ENCODE results near the gene HMCES. TPM values are rescaled to one million over a fixed set of nuclear protein-coding genes. Genes with fewer than 3 reads are reported as not detected.
"Not testable (repeated sequence)": the region's sequence is repeated elsewhere in the genome, so short reads cannot be mapped to it uniquely, and the experiment has no call there.

Gene HMCES
- total RNA-seq, 5 donors from 2014 or later (not counting 1 experiment from before 2014, with no cell fraction given) = 55.2 to 60.7 (median 57.6) TPM

DNA sequence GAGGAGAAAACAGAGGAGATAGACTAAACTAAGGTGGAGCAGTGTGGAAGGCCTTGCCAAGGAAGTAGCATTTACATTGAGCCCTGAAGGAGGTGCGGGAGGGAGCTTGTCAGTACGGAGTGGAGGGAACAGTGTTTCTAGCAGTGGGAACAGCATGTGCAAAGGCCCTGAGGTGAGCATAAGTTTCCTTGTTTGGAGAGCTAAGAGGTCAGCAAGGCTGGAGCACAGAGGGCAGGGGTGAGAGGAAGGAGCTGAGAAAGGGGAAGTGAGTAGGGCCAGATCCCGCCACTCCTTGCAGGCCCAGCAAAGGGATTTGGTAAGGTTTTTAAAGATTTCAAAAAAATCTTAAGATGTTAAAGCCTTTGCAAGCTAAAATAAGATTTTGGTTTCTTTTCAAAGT, 70.1 kb downstream of the HMCES start:
- Histone ChIP-seq H3K9me3 (no peaks in the 10 kb centered on the region), H3K27me3 (replicated peaks in 1 of 2; ENCODE audit: control insufficient read depth in 2 of 2, extremely low read depth in 1 of 2, insufficient read depth in 2 of 2, low read length in 1 of 2) (peaks cover 0 to 31% of the 10 kb centered on the region in 2 experiments), H3K36me3 (ENCODE audit: control insufficient read depth in 2 of 2, extremely low read depth in 1 of 2, insufficient read depth in 1 of 2, low read length in 1 of 2) (no peaks in the 10 kb centered on the region), H3K4me3 (ENCODE audit: control insufficient read depth in 1 of 2, extremely low read depth in 1 of 2, low read length in 1 of 2) (no peak overlapping the region), H3K4me1 (ENCODE audit: control insufficient read depth in 1 of 2, extremely low read depth in 1 of 2, insufficient read depth in 2 of 2, low read length in 2 of 2) (peaks cover 0 to 9% of the 10 kb centered on the region in 2 experiments), H3K27ac (ENCODE audit: low read length) (no peak overlapping the region)
- CTCF ChIA-PET = no interaction called here
- H3K27ac Mint-ChIP-seq = no peak overlapping the region
- peaks cover under 1 to 4% (median 2%) of the 10 kb centered on the region in 3 donors for H3K4me1 Mint-ChIP-seq
- DNase-seq (no peak), ATAC-seq (replicated peaks in 1 of 4) (no peak)
- 96% methylated on average over 3 of the region's 3 CpGs for WGBS (ENCODE audit: insufficient coverage)
- H3K36me3 Mint-ChIP-seq = no peaks in the 10 kb centered on the region
- no peak overlapping the region for H3K4me3 Mint-ChIP-seq
- no peaks in the 10 kb centered on the region for H3K9me3 Mint-ChIP-seq
- H3K27me3 Mint-ChIP-seq = peaks cover 4 to 17% of the 10 kb centered on the region in 2 donors
- POLR2A ChIA-PET = interaction anchor here in 1 of 2 donors (0.5 kb wide), 1 partner anchor 14 kb away, joined by 3 read pairs; no protein-coding TSS in a partner anchor

DNA sequence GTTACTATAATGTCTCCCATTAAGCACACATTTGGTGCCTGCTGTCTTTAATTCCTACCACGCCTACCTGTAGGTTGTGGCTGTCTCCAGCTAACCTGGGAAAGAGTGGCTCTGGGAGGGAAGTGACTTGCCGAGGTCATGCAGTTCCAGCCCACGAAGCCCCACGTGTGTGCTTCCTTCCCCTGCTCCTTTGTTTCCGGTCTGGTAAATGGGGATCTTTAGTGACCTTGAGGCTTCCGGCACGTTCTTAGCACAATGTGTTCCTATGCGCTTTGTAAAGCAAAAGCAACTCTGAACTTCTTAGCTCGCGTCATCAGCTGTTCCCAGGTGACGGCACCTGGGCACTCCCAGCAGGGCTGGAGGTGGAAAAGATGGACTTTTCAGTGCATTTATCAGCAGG, 70.5 kb downstream of the HMCES start:
- H3K27ac Mint-ChIP-seq; H3K4me3 ChIP-seq (ENCODE audit: control insufficient read depth in 1 of 2, extremely low read depth in 1 of 2, low read length in 1 of 2); H3K36me3 Mint-ChIP-seq; ATAC-seq (replicated peaks in 1 of 4); H3K4me1 Mint-ChIP-seq; H3K36me3 ChIP-seq (ENCODE audit: control insufficient read depth in 2 of 2, extremely low read depth in 1 of 2, insufficient read depth in 1 of 2, low read length in 1 of 2); H3K9me3 Mint-ChIP-seq; H3K9me3 ChIP-seq; CTCF ChIA-PET; H3K4me3 Mint-ChIP-seq; H3K4me1 ChIP-seq (ENCODE audit: control insufficient read depth in 1 of 2, extremely low read depth in 1 of 2, insufficient read depth in 2 of 2, low read length in 2 of 2); POLR2A ChIA-PET; DNase-seq; H3K27ac ChIP-seq (ENCODE audit: low read length): not testable (repeated sequence)
- peaks cover 4 to 17% of the 10 kb centered on the region in 2 donors for H3K27me3 Mint-ChIP-seq
- peaks cover 0 to 26% of the 10 kb centered on the region in 2 experiments for H3K27me3 ChIP-seq (replicated peaks in 1 of 2; ENCODE audit: control insufficient read depth in 2 of 2, extremely low read depth in 1 of 2, insufficient read depth in 2 of 2, low read length in 1 of 2)
- no CpG with 5 or more reads among the region's 11 CpGs for WGBS (ENCODE audit: insufficient coverage)

DNA sequence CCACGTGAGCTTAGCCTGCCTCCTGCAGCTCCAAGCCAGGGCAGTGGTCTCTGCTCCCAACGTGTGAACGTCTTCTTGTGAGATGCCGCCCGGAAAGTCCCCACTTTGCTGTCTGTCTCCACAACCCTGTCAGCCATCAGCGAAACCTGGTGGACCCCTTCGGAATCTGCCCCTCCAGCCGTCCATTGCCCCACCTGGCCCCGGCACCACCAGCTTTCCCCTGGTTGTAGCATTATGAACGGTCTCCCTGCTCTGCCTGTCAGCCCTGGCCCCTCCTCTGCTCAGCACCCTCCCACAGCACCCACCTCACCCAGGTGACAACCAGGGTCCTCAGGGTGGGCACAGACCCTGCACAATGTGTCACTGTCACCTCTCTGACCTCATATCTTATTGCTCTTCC, 71.1 kb downstream of the HMCES start:
- H3K4me1 Mint-ChIP-seq = peaks cover 0 to 4% (median 2%) of the 10 kb centered on the region in 3 donors
- no peak overlapping the region for H3K4me3 Mint-ChIP-seq
- H3K27me3 ChIP-seq (replicated peaks in 1 of 2; ENCODE audit: control insufficient read depth in 2 of 2, extremely low read depth in 1 of 2, insufficient read depth in 2 of 2, low read length in 1 of 2) = peaks cover 0 to 20% of the 10 kb centered on the region in 2 experiments
- WGBS (ENCODE audit: insufficient coverage) = 90% methylated on average over 10 of the region's 10 CpGs
- CTCF ChIA-PET = no interaction called here
- no peak overlapping the region for H3K27ac ChIP-seq (ENCODE audit: low read length)
- no peaks in the 10 kb centered on the region for H3K36me3 Mint-ChIP-seq
- no peak for ATAC-seq (replicated peaks in 1 of 4)
- peaks cover 2 to 13% of the 10 kb centered on the region in 2 donors for H3K27me3 Mint-ChIP-seq
- no peak overlapping the region for H3K27ac Mint-ChIP-seq
- no peak for DNase-seq
- no peaks in the 10 kb centered on the region for H3K9me3 ChIP-seq
- POLR2A ChIA-PET = no interaction called here
- H3K4me1 ChIP-seq (ENCODE audit: control insufficient read depth in 1 of 2, extremely low read depth in 1 of 2, insufficient read depth in 2 of 2, low read length in 2 of 2) = no peaks in the 10 kb centered on the region
- H3K36me3 ChIP-seq (ENCODE audit: control insufficient read depth in 2 of 2, extremely low read depth in 1 of 2, insufficient read depth in 1 of 2, low read length in 1 of 2) = no peaks in the 10 kb centered on the region
- H3K9me3 Mint-ChIP-seq = no peaks in the 10 kb centered on the region
- H3K4me3 ChIP-seq (ENCODE audit: control insufficient read depth in 1 of 2, extremely low read depth in 1 of 2, low read length in 1 of 2) = no peak overlapping the region

DNA sequence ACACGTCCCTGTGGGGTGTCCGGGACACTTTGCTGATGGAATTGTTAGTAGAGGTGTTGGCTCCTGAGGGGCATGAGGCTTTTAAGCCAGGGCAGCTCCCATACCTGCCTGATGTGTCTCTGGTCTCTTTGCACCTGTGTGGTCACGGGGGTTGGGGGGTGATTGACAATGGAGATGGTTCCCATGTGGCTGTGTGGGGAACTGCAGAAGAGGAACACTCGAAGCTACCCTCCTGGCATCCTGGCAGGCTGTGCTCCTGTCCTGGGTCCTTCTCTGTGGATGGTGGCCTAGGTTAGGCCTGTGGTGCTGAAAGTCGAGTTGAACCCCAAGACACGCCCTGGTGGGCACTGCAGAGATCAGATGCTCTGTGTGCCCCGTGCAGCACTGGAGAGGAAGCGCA, 73.4 kb downstream of the HMCES start:
- no peak overlapping the region for H3K4me3 Mint-ChIP-seq

DNA sequence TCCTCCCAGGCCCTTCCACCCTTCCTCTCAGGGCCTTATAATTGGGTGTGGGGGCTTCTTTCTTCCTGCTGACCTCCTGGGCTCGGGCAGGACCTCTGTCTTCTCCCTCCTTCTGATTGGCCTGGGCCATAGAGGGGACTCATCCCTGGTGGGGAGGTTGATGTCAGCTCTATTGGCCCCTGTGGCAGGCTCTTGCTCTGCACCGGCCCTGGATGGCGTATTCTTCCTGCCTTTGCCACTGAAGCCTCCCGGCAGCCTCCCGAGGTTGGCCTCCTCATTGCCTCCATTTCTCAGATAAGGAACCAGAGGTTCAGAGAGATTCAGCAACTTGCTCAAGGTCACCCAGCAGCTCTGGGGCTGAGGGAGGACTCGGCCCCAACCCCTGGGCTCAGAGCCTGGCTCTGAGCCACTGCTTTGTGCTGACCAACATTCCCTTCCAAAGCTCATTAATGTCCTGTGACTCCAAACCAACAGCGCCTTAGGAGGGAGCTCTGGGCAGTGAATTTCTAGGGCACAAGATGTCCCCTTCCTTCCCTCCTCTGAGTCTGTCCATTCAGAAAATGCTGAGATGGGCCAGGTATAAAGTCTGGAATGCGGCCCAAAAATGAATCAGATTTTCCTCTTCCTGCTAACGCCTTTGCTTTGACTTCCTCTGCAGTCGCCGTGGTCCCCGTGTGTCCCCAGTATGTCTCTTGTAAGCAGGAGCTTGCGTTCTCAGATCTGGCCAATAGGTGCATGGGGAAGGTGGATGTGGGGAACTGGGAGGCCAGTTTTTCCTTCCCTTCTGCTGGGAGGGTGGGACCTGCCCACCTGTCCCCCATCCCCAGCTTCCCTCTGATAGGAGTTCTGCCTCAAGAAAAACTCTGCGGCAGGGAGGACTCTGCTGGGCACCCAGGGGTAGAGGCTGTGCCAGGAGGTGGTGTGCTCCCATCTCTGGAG, 74.2 kb downstream of the HMCES start:
- Mint-ChIP-seq H3K27ac (no peak overlapping the region), H3K27me3 (peaks cover 0 to 3% of the 10 kb centered on the region in 2 donors), H3K4me3 (no peak overlapping the region), H3K9me3 (no peaks in the 10 kb centered on the region), H3K36me3 (no peaks in the 10 kb centered on the region), H3K4me1 (no peaks in the 10 kb centered on the region)
- no peaks in the 10 kb centered on the region for H3K9me3 ChIP-seq
- no peak overlapping the region for H3K27ac ChIP-seq (ENCODE audit: low read length)
- 76% methylated on average over 8 of the region's 14 CpGs for WGBS (ENCODE audit: insufficient coverage)
- DNase-seq (no peak), ATAC-seq (replicated peaks in 1 of 4) (no peak)
- H3K27me3 ChIP-seq (replicated peaks in 1 of 2; ENCODE audit: control insufficient read depth in 2 of 2, extremely low read depth in 1 of 2, insufficient read depth in 2 of 2, low read length in 1 of 2) = peaks cover 0 to 20% of the 10 kb centered on the region in 2 experiments
- CTCF ChIA-PET = no interaction called here
- H3K36me3 ChIP-seq (ENCODE audit: control insufficient read depth in 2 of 2, extremely low read depth in 1 of 2, insufficient read depth in 1 of 2, low read length in 1 of 2) = no peaks in the 10 kb centered on the region
- no peak overlapping the region for H3K4me3 ChIP-seq (ENCODE audit: control insufficient read depth in 1 of 2, extremely low read depth in 1 of 2, low read length in 1 of 2)
- POLR2A ChIA-PET = no interaction called here
- H3K4me1 ChIP-seq (ENCODE audit: control insufficient read depth in 1 of 2, extremely low read depth in 1 of 2, insufficient read depth in 2 of 2, low read length in 2 of 2) = no peaks in the 10 kb centered on the region

More for the DNA sequence above, 73.4 kb downstream of the HMCES start:
- H3K27ac ChIP-seq (ENCODE audit: low read length) = no peak overlapping the region
- Mint-ChIP-seq H3K36me3 (no peaks in the 10 kb centered on the region), H3K27me3 (peaks cover 0 to 3% of the 10 kb centered on the region in 2 donors), H3K9me3 (no peaks in the 10 kb centered on the region), H3K4me1 (peaks cover 0 to under 1% (median under 1%) of the 10 kb centered on the region in 3 donors), H3K27ac (no peak overlapping the region)
- peak in 1 of 35 experiments; percentile 13 for DNase-seq
- ATAC-seq (replicated peaks in 1 of 4) = peak in 1 of 4 experiments; percentile 19
- H3K9me3 ChIP-seq = no peaks in the 10 kb centered on the region
- no peaks in the 10 kb centered on the region for H3K36me3 ChIP-seq (ENCODE audit: control insufficient read depth in 2 of 2, extremely low read depth in 1 of 2, insufficient read depth in 1 of 2, low read length in 1 of 2)
- POLR2A ChIA-PET = no interaction called here
- WGBS (ENCODE audit: insufficient coverage) = 64% methylated on average over 8 of the region's 8 CpGs
- H3K27me3 ChIP-seq (replicated peaks in 1 of 2; ENCODE audit: control insufficient read depth in 2 of 2, extremely low read depth in 1 of 2, insufficient read depth in 2 of 2, low read length in 1 of 2) = peaks cover 0 to 21% of the 10 kb centered on the region in 2 experiments
- no peak overlapping the region for H3K4me3 ChIP-seq (ENCODE audit: control insufficient read depth in 1 of 2, extremely low read depth in 1 of 2, low read length in 1 of 2)
- H3K4me1 ChIP-seq (ENCODE audit: control insufficient read depth in 1 of 2, extremely low read depth in 1 of 2, insufficient read depth in 2 of 2, low read length in 2 of 2) = no peaks in the 10 kb centered on the region
- CTCF ChIA-PET = no interaction called here

DNA sequence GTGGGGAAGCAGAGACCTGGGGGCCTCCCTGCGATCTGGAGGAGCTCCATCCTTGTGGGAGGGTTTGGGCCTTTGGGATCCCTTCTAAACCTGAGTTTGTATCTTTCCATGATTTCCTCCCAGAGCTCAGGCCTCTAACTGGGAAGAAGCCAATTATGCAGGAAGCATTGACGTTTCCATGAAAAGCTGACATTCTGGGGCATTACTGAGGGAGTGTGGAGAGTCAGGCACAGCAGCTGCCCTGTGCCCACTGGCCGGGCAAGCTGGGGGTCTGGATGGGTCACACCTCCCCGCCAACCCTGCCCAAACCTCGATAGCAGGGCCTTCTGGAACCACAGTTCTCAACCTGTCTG, 74.9 kb downstream of the HMCES start:
- WGBS (ENCODE audit: insufficient coverage) = 77% methylated on average over 4 of the region's 5 CpGs
- no peaks in the 10 kb centered on the region for H3K9me3 Mint-ChIP-seq
- H3K36me3 Mint-ChIP-seq = no peaks in the 10 kb centered on the region
- no peak overlapping the region for H3K4me3 Mint-ChIP-seq
- Histone ChIP-seq H3K36me3 (ENCODE audit: control insufficient read depth in 2 of 2, extremely low read depth in 1 of 2, insufficient read depth in 1 of 2, low read length in 1 of 2) (no peaks in the 10 kb centered on the region), H3K4me3 (ENCODE audit: control insufficient read depth in 1 of 2, extremely low read depth in 1 of 2, low read length in 1 of 2) (no peak overlapping the region), H3K27ac (ENCODE audit: low read length) (no peak overlapping the region), H3K27me3 (replicated peaks in 1 of 2; ENCODE audit: control insufficient read depth in 2 of 2, extremely low read depth in 1 of 2, insufficient read depth in 2 of 2, low read length in 1 of 2) (peaks cover 0 to 27% of the 10 kb centered on the region in 2 experiments), H3K4me1 (ENCODE audit: control insufficient read depth in 1 of 2, extremely low read depth in 1 of 2, insufficient read depth in 2 of 2, low read length in 2 of 2) (no peaks in the 10 kb centered on the region), H3K9me3 (no peaks in the 10 kb centered on the region)
- DNase-seq (no peak), ATAC-seq (replicated peaks in 1 of 4) (no peak)
- ChIA-PET POLR2A (no interaction called here), CTCF (no interaction called here)
- peaks cover 0 to 5% of the 10 kb centered on the region in 2 donors for H3K27me3 Mint-ChIP-seq
- no peak overlapping the region for H3K27ac Mint-ChIP-seq
- no peaks in the 10 kb centered on the region for H3K4me1 Mint-ChIP-seq

All from T-cell (primary cell).